AG04450 (cell line): ENCODE measurements around the gene NUB1. TPM values are rescaled to one million over a fixed set of nuclear protein-coding genes. Genes with fewer than 3 reads are reported as not detected.

Experiments used
- CTCF ChIA-PET: fragments of 300-600, 350-600 bp; formaldehyde crosslinking; extraction: SDS; loops from one replicate; lab custom pipeline; 2022; ENCODE audit warnings: antibody characterized with exemption, inconsistent platforms; lab: Charles Lee
- POLR2A ChIA-PET: fragments of 350-600 bp; formaldehyde crosslinking; extraction: SDS; loops from one replicate; lab custom pipeline; 2021; ENCODE audit warnings: antibody characterized with exemption, inconsistent platforms; lab: Yijun Ruan, JAX
- DNase-seq: peaks from one replicate; pipeline ENCODE4 v3.0.0-alpha.2; 2011; ENCODE audit warnings: low read depth, low spot score
- H3K27ac ChIP-seq: one replicate; pipeline ENCODE4 v1.5.1; 2012; ENCODE audit warnings: low read depth, low read length, control low read depth
- H3K27me3 ChIP-seq: one replicate; pipeline ENCODE4 v1.6.0; 2012; ENCODE audit warnings: low read length; ENCODE audit not compliant: control insufficient read depth, insufficient read depth
- H3K4me3 ChIP-seq: 2 replicates; pipeline ENCODE4 v1.5.1; 2011; ENCODE audit warnings: mild to moderate bottlenecking, low read depth, low read length, control low read depth
- H3K9me3 ChIP-seq: 2 replicates; pipeline ENCODE4 v1.5.1; 2012; ENCODE audit warnings: low read length; ENCODE audit not compliant: control insufficient read depth, insufficient read depth
- CTCF ChIP-seq: IDR thresholded peaks from 2 replicates; pipeline ENCODE4 v1.5.1; 2011; ENCODE audit warnings: low read depth, low read length, control low read depth, inconsistent platforms
- polyA plus RNA-seq: library from polyadenylated mRNA; depleted of rRNA; stranded (reverse); fragments of >200 nt; gene quantifications from 2 replicates; pipeline ENCODE4 v1.2.3, GENCODE V29; 2011

NUB1 gene
- polyA plus RNA-seq, 1 experiment, result 64.1 TPM

GRCh38 chr7:151363182-151363581, 21.6 kb downstream of the NUB1 start:
- Histone ChIP-seq H3K9me3 (no peaks in the 10 kb centered on the region), H3K4me3 (no peak overlapping the region), H3K27me3 (no peaks in the 10 kb centered on the region), H3K27ac (no peak overlapping the region)
- no peak for DNase-seq
- CTCF ChIA-PET, result interaction anchor here (0.6 to 3.1 kb wide), 3 partner anchors 13 to 397 kb away, joined by 3 to 11 read pairs (median 9); no protein-coding TSS in a partner anchor
- no peak for TF ChIP-seq CTCF
- POLR2A ChIA-PET, result no interaction called here

- Histone ChIP-seq H3K27me3 (no peaks in the 10 kb centered on the region), H3K4me3 (peak overlapping the region; percentile 14), H3K9me3 (no peaks in the 10 kb centered on the region), H3K27ac (peak overlapping the region; percentile 96)
- DNase-seq, result peak; percentile 37
- no peak for TF ChIP-seq CTCF
- ChIA-PET CTCF (interaction anchor here (0.5 to 6.7 kb wide), 10 partner anchors 30 to 416 kb away, joined by 3 to 109 read pairs (median 3); no protein-coding TSS in a partner anchor), POLR2A (interaction anchor here (0.5 to 3.5 kb wide), 5 partner anchors 25 to 160 kb away, joined by 3 to 17 read pairs (median 5); partner anchors contain the start of gene NUB1)
Observed at GRCh38 chr7:151366166-151366879, 24.7 kb downstream of the NUB1 start.

GRCh38 chr7:151366880-151367222, 25.2 kb downstream of the NUB1 start:
- Histone ChIP-seq H3K4me3 (no peak overlapping the region), H3K27ac (peak overlapping the region; percentile 96), H3K9me3 (no peaks in the 10 kb centered on the region), H3K27me3 (no peaks in the 10 kb centered on the region)
- no peak for TF ChIP-seq CTCF
- ChIA-PET POLR2A (interaction anchor here (0.5 to 3.5 kb wide), 6 partner anchors 25 to 369 kb away, joined by 3 to 17 read pairs (median 5); partner anchors contain the start of gene NUB1), CTCF (interaction anchor here (0.7 to 6.7 kb wide), 8 partner anchors 22 to 416 kb away, joined by 3 to 109 read pairs (median 4); no protein-coding TSS in a partner anchor)
- DNase-seq, result peak; percentile 80

- Histone ChIP-seq H3K27me3 (no peaks in the 10 kb centered on the region), H3K4me3 (peak overlapping the region; percentile 11; the same call in 1 of the 2 replicates), H3K9me3 (no peaks in the 10 kb centered on the region), H3K27ac (peak overlapping the region; percentile 71)
- ChIA-PET CTCF (interaction anchor here (0.7 to 6.7 kb wide), 9 partner anchors 10 to 416 kb away, joined by 3 to 109 read pairs (median 5); no protein-coding TSS in a partner anchor), POLR2A (interaction anchor here (0.6 to 3.5 kb wide), 5 partner anchors 26 to 369 kb away, joined by 3 to 17 read pairs (median 5); partner anchors contain the start of gene NUB1)
- TF ChIP-seq CTCF, result no peak
- DNase-seq, result peak; percentile 36
Observed at GRCh38 chr7:151367284-151367683, 25.7 kb downstream of the NUB1 start.

GRCh38 chr7:151368136-151368571, 26.5 kb downstream of the NUB1 start:
- no peaks in the 10 kb centered on the region for H3K27me3 ChIP-seq
- H3K4me3 ChIP-seq, result no peak overlapping the region
- ChIA-PET POLR2A (interaction anchor here (3.5 kb wide), 1 partner anchor 80 kb away, joined by 17 read pairs; no protein-coding TSS in a partner anchor), CTCF (interaction anchor here (0.5 to 6.7 kb wide), 23 partner anchors 8 to 391 kb away, joined by 3 to 109 read pairs (median 4); partner anchors contain the start of genes CRYGN and WDR86)
- DNase-seq, result peak; percentile 39
- peak; percentile 97 for TF ChIP-seq CTCF
- H3K27ac ChIP-seq, result no peak overlapping the region
- H3K9me3 ChIP-seq, result no peaks in the 10 kb centered on the region
